HG02973 (cell line): Measurements from ENCODE around the gene ACTN1.
"Not testable (repeated sequence)": the region's sequence is repeated elsewhere in the genome, so short reads cannot be mapped to it uniquely, and the experiment has no call there.

Experiments used
- ATAC-seq: cut with Tn5 transposase; IDR thresholded peaks from one replicate; pipeline ENCODE4 v1.9.1; 2021; ENCODE audit warnings: moderate library complexity; ENCODE audit not compliant: unreplicated experiment

Gene ACTN1

GRCh38 chr14:68866991-68867533 lies 112.0 kb downstream of the ACTN1 start:
- ATAC-seq: no peak

DNA sequence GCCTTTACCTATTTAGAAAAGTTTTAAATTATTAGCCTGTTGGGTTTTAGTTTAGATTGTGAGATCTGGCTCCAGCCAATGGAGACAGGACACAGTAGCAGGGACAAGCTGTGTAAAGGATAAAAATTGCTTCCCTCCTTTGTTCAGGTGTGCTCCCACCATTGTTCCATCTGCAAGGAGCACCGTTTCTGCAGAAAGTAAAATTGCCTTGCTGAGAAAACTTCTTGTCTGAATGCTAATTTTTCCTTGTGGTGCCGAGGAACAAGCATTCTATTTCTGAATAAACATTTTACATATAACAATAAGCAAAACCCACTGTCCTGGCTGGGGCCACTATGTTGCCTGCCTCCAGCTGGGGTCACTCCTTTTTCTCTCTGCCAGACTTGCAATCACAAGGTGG lies 113.6 kb downstream of the ACTN1 start:
- ATAC-seq: no peak

GRCh38 chr14:68864361-68864750 lies 114.7 kb downstream of the ACTN1 start:
- ATAC-seq: no peak

DNA sequence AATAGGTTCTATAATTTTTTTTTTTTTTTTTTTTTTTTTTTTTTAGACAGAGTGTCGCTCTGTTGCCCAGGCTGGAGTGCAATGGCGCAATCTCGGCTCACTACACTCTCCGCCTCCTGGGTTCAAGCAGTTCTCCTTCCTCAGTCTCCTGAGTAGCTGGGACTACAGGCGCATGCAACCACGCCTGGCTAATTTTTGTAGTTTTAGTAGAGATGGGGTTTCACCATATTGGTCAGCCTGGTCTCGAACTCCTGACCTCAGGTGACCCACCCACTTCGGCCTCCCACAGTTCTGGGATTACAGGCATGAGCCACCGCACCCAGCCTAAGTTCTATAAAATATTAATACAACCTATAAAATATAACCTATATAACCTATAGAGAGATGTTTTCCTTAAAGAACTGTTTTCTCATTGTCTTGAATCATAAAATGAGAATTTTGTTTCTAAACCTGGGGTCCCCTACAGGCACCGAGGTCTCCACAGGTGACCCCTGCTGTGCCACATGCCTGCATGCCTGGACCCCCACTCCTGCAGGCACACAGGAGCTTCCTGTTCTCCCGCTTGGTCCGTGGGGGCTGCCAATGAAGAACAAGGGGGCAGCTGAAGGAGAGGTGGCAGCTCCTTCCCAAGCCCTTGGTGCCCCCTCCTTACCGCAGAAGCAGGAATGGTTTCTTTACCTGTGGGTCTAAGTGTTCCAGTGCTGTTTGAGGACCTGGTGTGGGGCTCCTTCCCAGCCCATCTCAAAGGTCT lies 115.3 kb downstream of the ACTN1 start:
- ATAC-seq: no peak

- no peak for ATAC-seq
Measured at GRCh38 chr14:68862954-68863594, 116.0 kb downstream of the ACTN1 start.

DNA sequence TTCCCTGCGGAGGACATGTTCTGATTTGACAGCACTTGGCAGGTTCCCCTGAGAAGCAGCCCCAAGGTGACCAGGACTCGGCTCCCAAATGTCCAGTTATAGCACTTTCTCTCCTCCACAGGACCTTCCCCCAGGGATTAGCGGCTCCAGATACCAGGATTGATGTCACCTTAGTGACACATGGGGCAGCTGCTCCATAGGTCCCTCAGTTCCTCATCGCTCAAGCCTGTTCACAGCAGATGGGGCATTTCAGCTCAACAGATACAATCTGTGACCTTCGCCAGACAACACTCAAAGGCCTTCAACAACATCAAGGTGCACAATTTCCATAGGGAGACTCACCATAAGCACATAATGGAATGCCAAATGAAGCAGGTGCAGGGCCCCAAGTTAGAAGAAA lies 118.3 kb downstream of the ACTN1 start:
- ATAC-seq: no peak

- no peak for ATAC-seq
Measured at GRCh38 chr14:68857516-68858070, 121.5 kb downstream of the ACTN1 start.

DNA sequence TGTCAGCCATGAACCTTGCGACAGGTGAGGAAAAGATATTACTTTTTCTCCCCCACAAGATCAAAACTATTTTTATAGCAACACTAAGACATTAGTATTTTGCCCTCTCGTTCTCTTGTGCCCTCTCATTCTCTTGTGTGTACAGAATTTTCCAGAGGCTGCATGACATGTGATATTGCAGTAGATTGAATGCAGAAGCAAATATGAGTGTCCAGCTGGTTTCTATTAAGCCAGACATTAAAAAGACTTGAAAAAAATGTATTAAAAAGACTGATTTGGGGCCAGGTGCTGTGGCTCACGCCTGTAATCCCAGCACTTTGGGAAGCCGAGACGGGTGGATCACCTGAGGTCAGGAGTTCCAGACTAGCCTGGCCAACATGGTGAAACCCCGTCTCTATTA lies 122.5 kb downstream of the ACTN1 start:
- ATAC-seq: no peak

DNA sequence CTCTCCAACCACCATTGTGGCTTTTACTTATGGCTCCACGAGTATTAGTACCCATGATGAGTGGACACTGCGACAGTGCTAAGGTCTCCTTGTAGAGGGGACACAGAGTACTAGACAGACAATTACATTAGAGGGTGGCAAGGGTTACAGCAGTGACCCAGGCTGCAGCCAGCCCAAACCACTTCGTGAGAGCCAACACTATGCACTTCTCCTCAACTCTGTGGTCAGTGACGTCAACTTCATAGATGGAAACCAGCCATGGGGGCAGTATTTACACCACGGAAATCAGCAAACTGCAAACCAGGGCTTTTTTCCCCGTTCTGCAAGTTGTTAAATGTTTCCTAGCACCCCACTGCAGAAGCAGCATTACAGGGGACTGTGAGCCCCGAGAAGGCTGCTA lies 124.7 kb downstream of the ACTN1 start:
- ATAC-seq: no peak

- ATAC-seq: no peak
Measured at GRCh38 chr14:68853749-68854148, 125.4 kb downstream of the ACTN1 start.

GRCh38 chr14:68852493-68852892 lies 126.6 kb downstream of the ACTN1 start:
- ATAC-seq: not testable (repeated sequence)

GRCh38 chr14:68851078-68851477 lies 128.0 kb downstream of the ACTN1 start:
- ATAC-seq: no peak

DNA sequence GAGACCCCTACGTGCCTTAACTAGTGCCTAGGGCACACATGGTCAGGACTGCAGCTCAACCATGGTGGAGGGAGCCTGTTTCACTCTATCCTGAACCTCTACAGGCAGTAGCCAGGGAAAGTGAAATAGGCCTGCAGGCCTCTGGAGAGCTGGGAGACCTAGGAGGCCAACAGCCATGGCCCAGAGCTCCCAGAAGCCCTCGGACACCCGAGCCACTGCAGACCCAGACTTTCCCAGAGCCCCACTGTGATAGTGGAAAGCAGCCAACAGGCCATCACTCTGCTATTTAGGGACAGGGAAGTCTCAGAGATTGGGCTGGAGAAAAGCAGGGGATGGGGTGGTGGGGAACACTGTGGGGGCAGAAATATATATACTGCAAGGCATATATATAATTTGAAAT lies 129.7 kb downstream of the ACTN1 start:
- no peak for ATAC-seq

DNA sequence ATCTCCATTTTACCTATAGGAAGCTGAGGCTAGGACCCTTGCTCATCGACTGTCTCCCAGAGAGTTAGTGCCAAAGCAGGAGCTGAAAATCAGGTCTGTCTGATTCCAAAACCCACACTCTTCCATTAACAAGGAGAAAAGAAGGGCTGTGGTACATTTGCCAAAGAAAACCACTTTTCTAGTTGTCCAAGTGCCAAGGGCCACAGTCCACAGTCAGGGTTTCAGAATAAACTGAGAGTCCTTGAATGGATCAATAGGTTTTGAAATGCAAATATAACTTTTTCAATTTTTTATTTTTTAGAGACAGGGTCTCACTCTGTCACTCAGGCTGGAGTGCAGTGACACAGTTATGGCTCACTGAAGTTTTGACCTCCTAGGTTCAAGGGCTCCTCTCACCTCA lies 130.8 kb downstream of the ACTN1 start:
- no peak for ATAC-seq

DNA sequence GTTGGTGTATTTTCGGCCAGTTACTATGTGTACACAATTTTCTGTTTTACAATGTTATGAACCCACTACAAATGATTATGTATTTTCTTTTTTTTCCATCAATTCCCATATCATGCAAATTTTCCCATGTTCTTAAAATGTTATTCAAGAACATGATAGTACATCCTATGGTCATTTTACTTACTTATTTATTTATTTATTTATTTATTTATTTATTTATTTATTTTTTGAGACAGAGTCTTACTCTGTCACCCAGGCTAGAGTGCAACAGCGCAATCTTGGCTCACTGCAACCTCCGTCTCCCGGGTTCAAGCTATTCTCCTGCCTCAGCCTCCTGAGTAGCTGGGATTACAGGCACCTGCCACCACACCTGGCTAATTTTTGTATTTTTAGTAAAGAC lies 131.5 kb downstream of the ACTN1 start:
- ATAC-seq: not testable (repeated sequence)

DNA sequence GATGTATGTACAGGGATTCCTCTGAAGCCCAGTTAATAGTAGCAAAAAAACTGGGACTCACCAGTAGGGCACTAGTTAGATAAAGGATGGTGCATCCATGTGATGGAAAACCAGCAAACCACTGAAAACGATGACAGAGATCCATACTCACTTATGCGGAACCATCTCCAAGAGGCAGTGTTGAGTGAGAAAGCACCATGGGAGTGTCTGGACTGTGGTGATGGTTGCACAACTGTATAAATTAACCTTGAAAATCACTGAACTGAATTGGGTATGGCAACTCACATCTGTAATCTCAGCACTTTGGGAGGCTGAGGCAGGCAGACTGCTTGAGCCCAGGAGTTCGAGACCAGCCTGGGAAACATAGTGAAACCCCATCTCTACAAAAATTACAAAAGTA lies 132.6 kb downstream of the ACTN1 start:
- no peak for ATAC-seq

DNA sequence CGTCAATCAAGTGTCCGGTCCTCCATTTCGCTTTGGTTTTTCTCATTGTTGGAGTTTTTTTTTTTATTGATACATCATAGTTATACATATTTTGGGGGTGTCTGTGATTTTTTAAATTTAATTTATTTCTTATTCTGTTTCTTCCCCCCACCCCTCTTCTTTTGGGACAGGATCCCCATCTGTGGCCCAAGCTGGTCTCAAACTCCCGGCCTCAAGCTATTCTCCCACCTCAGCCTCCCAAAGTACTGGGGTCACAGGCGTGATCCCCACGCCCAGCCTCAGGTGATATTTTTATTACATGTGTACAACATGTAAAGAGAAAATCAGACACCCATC lies 134.9 kb downstream of the ACTN1 start:
- no peak for ATAC-seq

DNA sequence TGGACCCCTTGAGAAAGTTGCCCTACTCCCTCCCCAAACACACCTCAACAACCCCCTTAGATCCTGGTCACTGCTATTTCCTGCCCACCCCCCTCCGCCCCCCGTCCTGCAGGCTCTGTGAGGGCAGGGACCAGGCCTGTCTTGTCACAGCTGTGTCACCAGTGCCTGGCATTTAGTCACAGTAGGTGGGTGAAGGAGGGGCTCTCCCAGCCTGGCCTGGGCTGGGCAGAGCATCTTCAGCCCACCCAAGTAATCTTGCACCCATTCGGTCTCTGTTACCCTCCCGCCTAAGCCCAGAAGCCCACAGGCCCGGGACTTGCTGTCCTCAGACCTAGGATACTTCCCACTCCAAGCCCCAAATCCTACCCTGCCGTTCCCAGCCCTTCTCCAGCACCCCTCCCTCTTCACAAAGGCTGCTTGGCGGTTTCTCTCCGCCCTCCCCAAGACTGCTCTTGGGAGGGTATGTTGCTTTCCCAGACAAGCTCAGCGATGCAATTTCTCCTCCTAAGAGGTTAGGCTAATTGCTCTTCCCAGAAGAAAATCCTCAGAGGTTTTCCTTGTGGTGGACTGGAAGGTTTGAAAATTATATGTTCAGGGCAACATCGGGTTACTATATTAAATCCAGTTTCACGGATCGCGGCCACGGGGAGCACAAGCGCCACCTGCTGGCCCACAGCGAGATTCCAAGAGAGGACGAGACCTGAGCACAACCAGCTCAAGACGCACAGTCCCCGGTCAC lies 135.5 kb downstream of the ACTN1 start:
- no peak for ATAC-seq

GRCh38 chr14:68842298-68842697 lies 136.8 kb downstream of the ACTN1 start:
- ATAC-seq: no peak

DNA sequence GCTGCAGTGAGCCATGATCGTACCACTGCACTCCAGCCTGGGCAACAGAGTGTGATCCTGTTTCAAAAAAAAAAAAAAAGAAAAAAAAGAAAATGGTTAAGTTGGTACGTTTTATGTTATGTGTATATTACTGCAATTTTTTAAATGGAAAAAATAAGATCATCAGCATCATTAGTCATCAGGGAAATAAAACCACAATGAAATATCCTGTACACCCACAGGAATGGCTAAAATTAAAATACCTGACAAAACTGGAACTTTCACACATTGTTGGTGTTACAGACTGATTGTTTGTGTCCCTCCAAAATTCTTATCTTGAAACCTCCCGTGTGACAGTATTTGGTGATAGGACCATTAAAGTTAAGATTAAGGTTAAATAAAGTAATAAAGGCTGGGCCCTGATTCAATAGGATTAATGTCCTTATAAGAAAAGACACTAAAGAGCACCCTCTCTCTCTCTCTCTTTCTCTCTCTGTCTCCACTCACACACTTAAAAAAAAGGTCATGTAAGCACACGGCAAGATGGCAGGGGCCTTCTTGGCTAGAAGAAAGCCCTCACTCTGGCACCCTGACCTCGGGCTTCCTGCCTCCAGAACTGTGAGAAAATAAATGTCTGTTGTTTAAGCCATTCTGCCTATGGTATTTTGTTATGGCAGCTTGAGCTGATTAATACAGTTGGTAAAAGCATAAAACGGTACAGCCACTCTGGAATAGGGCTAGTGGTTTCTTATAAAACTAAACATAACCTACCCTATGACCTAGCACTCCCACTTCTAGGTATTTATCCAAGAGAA lies 137.9 kb downstream of the ACTN1 start:
- ATAC-seq: no peak

GRCh38 chr14:68840454-68840853 lies 138.6 kb downstream of the ACTN1 start:
- peak; percentile 67 for ATAC-seq
